IMR-90 (cell line): Measurements from ENCODE around the gene SLC15A1. TPM values are rescaled to one million over a fixed set of nuclear protein-coding genes. Genes with fewer than 3 reads are reported as not detected.

Experiments
- ATAC-seq: fragments of 200-7000 bp; cut with Tn5 transposase; 2 replicates; pipeline ENCODE4 v1.9.1; 2020; ENCODE audit warnings: low read depth, mild to moderate bottlenecking, moderate library complexity
- BruUV-seq: library from RNA; stranded (reverse); fragments of 400-500 nt; replicated peaks from 2 replicates; lab custom pipeline; 2021; lab: Mats Ljungman, UMichigan
- CTCF ChIA-PET: fragments of 300-600 bp; formaldehyde crosslinking; extraction: SDS; loops from one replicate; lab custom pipeline; 2021; ENCODE audit warnings: antibody characterized with exemption; lab: Yijun Ruan, JAX
- POLR2A ChIA-PET: fragments of 300-600 bp; sonication (Branson Sonifier 250); formaldehyde crosslinking; loops from one replicate; lab custom pipeline; 2022; ENCODE audit warnings: antibody characterized with exemption; ENCODE audit not compliant: unreplicated experiment; lab: Charles Lee
- DNase-seq: peaks from one replicate; pipeline ENCODE4 v3.0.0; 2013
- H2AFZ ChIP-seq: replicated peaks from 2 replicates; pipeline ENCODE3; 2013; ENCODE audit warnings: low read length, mild to moderate bottlenecking; ENCODE audit not compliant: poor library complexity
- H2AK5ac ChIP-seq: 2 replicates; pipeline ENCODE4 v1.6.1; 2013; ENCODE audit warnings: low read depth, low read length, inconsistent platforms
- H2AK9ac ChIP-seq: replicated peaks from 2 replicates; pipeline ENCODE3; 2013; ENCODE audit warnings: mild to moderate bottlenecking, low read depth, low read length, moderate library complexity; ENCODE audit not compliant: poor library complexity
- H2BK120ac ChIP-seq: 2 replicates; pipeline ENCODE4 v1.6.1; 2013; ENCODE audit warnings: low read depth, low read length, inconsistent platforms
- H2BK15ac ChIP-seq: 3 replicates; pipeline ENCODE4 v1.6.1; 2013; ENCODE audit warnings: low read depth, low read length, inconsistent platforms
- H2BK20ac ChIP-seq: 2 replicates; pipeline ENCODE4 v1.6.1; 2013; ENCODE audit warnings: low read depth, mild to moderate bottlenecking, inconsistent platforms, low read length, moderate library complexity
- H2BK5ac ChIP-seq: 2 replicates; pipeline ENCODE4 v1.6.1; 2013; ENCODE audit warnings: mild to moderate bottlenecking, low read depth, low read length, inconsistent platforms; ENCODE audit not compliant: poor library complexity, severe bottlenecking
- H3K14ac ChIP-seq: replicated peaks from 2 replicates; pipeline ENCODE4 v1.6.1; 2013; ENCODE audit warnings: low read depth, low read length, inconsistent platforms
- H3K18ac ChIP-seq: 2 replicates; pipeline ENCODE4 v1.6.1; 2013; ENCODE audit warnings: low read depth, low read length, control low read depth
- H3K23ac ChIP-seq: 2 replicates; pipeline ENCODE4 v1.6.1; 2013; ENCODE audit warnings: low read depth, low read length, inconsistent platforms
- H3K27ac ChIP-seq: 2 replicates; pipeline ENCODE4 v1.5.1; 2013; ENCODE audit warnings: mild to moderate bottlenecking, control low read depth, low read length; ENCODE audit not compliant: insufficient read depth
- H3K27me3 ChIP-seq: 2 replicates; pipeline ENCODE4 v1.6.1; 2013; ENCODE audit warnings: low read length; ENCODE audit not compliant: control insufficient read depth, insufficient read depth
- H3K36me3 ChIP-seq: 2 replicates; pipeline ENCODE4 v1.6.1; 2013; ENCODE audit warnings: low read length, mixed read lengths; ENCODE audit not compliant: control insufficient read depth, insufficient read depth
- H3K4ac ChIP-seq: 2 replicates; pipeline ENCODE4 v1.6.1; 2013; ENCODE audit warnings: low read depth, low read length, inconsistent platforms
- H3K4me1 ChIP-seq: 2 replicates; pipeline ENCODE4 v1.6.1; 2013; ENCODE audit warnings: low read length, mixed read lengths; ENCODE audit not compliant: control insufficient read depth, insufficient read depth
- H3K4me2 ChIP-seq: 2 replicates; pipeline ENCODE4 v1.6.1; 2013; ENCODE audit warnings: low read depth, mild to moderate bottlenecking, control low read depth, low read length, moderate library complexity
- H3K4me3 ChIP-seq: 2 replicates; pipeline ENCODE4 v1.5.1; 2013; ENCODE audit warnings: low read depth, mild to moderate bottlenecking, control low read depth, low read length, moderate library complexity; ENCODE audit not compliant: insufficient read depth
- H3K56ac ChIP-seq: 2 replicates; pipeline ENCODE4 v1.6.1; 2013; ENCODE audit warnings: low read length, inconsistent platforms; ENCODE audit not compliant: insufficient read depth; ENCODE audit errors: extremely low read depth
- H3K79me1 ChIP-seq, 2 experiments: 2 replicates each; pipeline ENCODE4 v1.6.1; 2013; ENCODE audit warnings: low read length in 2 of 2, inconsistent platforms in 1 of 2, low read depth in 1 of 2
- H3K9ac ChIP-seq: 2 replicates; pipeline ENCODE4 v1.6.1; 2013; ENCODE audit warnings: low read depth, low read length, control low read depth
- H3K9me1 ChIP-seq: 2 replicates; pipeline ENCODE4 v1.6.1; 2013; ENCODE audit warnings: low read length, inconsistent platforms; ENCODE audit not compliant: insufficient read depth
- H3K9me3 ChIP-seq: 2 replicates; pipeline ENCODE4 v1.6.1; 2013; ENCODE audit warnings: low read length; ENCODE audit not compliant: control insufficient read depth, insufficient read depth
- H4K20me1 ChIP-seq: 2 replicates; pipeline ENCODE4 v1.6.1; 2013; ENCODE audit warnings: low read length, inconsistent platforms; ENCODE audit not compliant: insufficient read depth
- H4K5ac ChIP-seq: 2 replicates; pipeline ENCODE4 v1.6.1; 2013; ENCODE audit warnings: mild to moderate bottlenecking, low read depth, low read length, control low read depth
- H4K8ac ChIP-seq, 2 experiments: 2 replicates each; pipeline ENCODE4 v1.6.1; 2013; ENCODE audit warnings: low read depth in 2 of 2, low read length in 2 of 2, control low read depth in 1 of 2, inconsistent platforms in 1 of 2
- H4K91ac ChIP-seq: 2 replicates; pipeline ENCODE4 v1.6.1; 2013; ENCODE audit warnings: low read depth, low read length, inconsistent platforms; ENCODE audit not compliant: insufficient read depth
- BHLHE40 ChIP-seq: fragments of 150-350 bp; IDR thresholded peaks from 2 replicates; pipeline ENCODE4 v1.6.1; 2016; ENCODE audit warnings: mild to moderate bottlenecking, low read depth, low read length
- CEBPB ChIP-seq: IDR thresholded peaks from 2 replicates; pipeline ENCODE4 v1.6.1; 2012; ENCODE audit warnings: low read depth, low read length, improper control_type of control experiment
- CHD1 ChIP-seq: IDR thresholded peaks from 2 replicates; pipeline ENCODE4 v1.6.1; 2012; ENCODE audit warnings: low read depth, low read length, improper control_type of control experiment
- FOS ChIP-seq: fragments of 150-350 bp; IDR thresholded peaks from 2 replicates; pipeline ENCODE4 v1.6.1; 2016; ENCODE audit warnings: low read depth, low read length
- MAFK ChIP-seq: IDR thresholded peaks from 2 replicates; pipeline ENCODE4 v1.6.1; 2012; ENCODE audit warnings: low read depth, low read length, improper control_type of control experiment
- MAZ ChIP-seq: IDR thresholded peaks from 2 replicates; pipeline ENCODE4 v1.6.1; 2012; ENCODE audit warnings: low read depth, mild to moderate bottlenecking, low read length, improper control_type of control experiment, moderate library complexity, borderline replicate concordance
- MXI1 ChIP-seq: IDR thresholded peaks from 2 replicates; pipeline ENCODE4 v1.6.1; 2012; ENCODE audit warnings: low read depth, mild to moderate bottlenecking, low read length, moderate library complexity, borderline replicate concordance
- POLR2A ChIP-seq: IDR thresholded peaks from 2 replicates; pipeline ENCODE4 v1.6.1; 2012; ENCODE audit warnings: mild to moderate bottlenecking, low read depth, low read length
- RAD21 ChIP-seq: IDR thresholded peaks from 2 replicates; pipeline ENCODE4 v1.6.1; 2012; ENCODE audit warnings: low read length, improper control_type of control experiment
- RCOR1 ChIP-seq: IDR thresholded peaks from 2 replicates; pipeline ENCODE4 v1.6.1; 2012; ENCODE audit warnings: mild to moderate bottlenecking, low read length, improper control_type of control experiment; ENCODE audit not compliant: insufficient replicate concordance
- RFX5 ChIP-seq: IDR thresholded peaks from 2 replicates; pipeline ENCODE4 v1.8.0; 2012; ENCODE audit warnings: low read depth, mild to moderate bottlenecking, low read length, moderate library complexity
- SMC3 ChIP-seq: fragments of 150-350 bp; IDR thresholded peaks from 2 replicates; pipeline ENCODE4 v1.6.1; 2016; ENCODE audit warnings: low read depth, mild to moderate bottlenecking, antibody characterized with exemption, low read length, moderate library complexity
- WGBS, 2 experiments: methylation state at CpG; one replicate each; pipeline versions ENCODE4 v1.1.5 to v1.1.7; 2013; ENCODE audit warnings: missing lambda C conversion rate in 2 of 2; ENCODE audit not compliant: insufficient read length in 1 of 2; ENCODE audit errors: extremely low coverage in 2 of 2; 5-methylcytosine and 5-hydroxymethylcytosine counted together
- dilution Hi-C: fragments of 300-500 bp; cut with HindIII; formaldehyde crosslinking; loops from one replicate; pipeline ENCODE4 v1.14.3; 2018; ENCODE audit warnings: low sequenced_read_pairs; ENCODE audit not compliant: unreplicated experiment
- in situ Hi-C: fragments of 300-500 bp; cut with MboI; formaldehyde crosslinking; loops from 3 replicates; pipeline ENCODE4 v1.14.3; 2019; ENCODE audit warnings: low sequenced_read_pairs, inconsistent platforms, mixed read lengths
- intact Hi-C: fragments of 100-400 bp; cut with micrococcal nuclease; formaldehyde crosslinking; loops from 2 replicates; pipeline ENCODE4 v1.10.0; 2022
- polyA plus RNA-seq, 3 experiments: library from polyadenylated mRNA; depleted of rRNA; stranded (reverse); fragments of >200 nt; gene quantifications; 2 replicates each; pipeline ENCODE4 v1.2.3, GENCODE V29; 2012; ENCODE audit warnings: low replicate concordance in 1 of 3
- total RNA-seq: library from RNA; depleted of rRNA; stranded (reverse); fragments of >200 nt; gene quantifications from 2 replicates; pipeline ENCODE4 v1.2.3, GENCODE V29; 2012
- TF ChIP-seq, protein P1 (sequence below): conservative IDR thresholded peaks from 2 replicates; pipeline ENCODE4 v1.5.1; 2012; ENCODE audit warnings: mild to moderate bottlenecking, low read depth, low read length, improper control_type of control experiment
- TF ChIP-seq, protein P2 (sequence below): fragments of 150-350 bp; IDR thresholded peaks from 2 replicates; pipeline ENCODE4 v1.6.1; 2017; ENCODE audit warnings: mild to moderate bottlenecking, antibody characterized with exemption, low read length, low read depth
- TF ChIP-seq, protein P3 (sequence below): fragments of 150-350 bp; IDR thresholded peaks from 2 replicates; pipeline ENCODE4 v1.6.1; 2016; ENCODE audit warnings: low read depth, mild to moderate bottlenecking, low read length, moderate library complexity, borderline replicate concordance

The SLC15A1 gene
- total and polyA plus RNA-seq, 2 of the 4 experiments (the other 2 are of a cell fraction) = not detected

DNA sequence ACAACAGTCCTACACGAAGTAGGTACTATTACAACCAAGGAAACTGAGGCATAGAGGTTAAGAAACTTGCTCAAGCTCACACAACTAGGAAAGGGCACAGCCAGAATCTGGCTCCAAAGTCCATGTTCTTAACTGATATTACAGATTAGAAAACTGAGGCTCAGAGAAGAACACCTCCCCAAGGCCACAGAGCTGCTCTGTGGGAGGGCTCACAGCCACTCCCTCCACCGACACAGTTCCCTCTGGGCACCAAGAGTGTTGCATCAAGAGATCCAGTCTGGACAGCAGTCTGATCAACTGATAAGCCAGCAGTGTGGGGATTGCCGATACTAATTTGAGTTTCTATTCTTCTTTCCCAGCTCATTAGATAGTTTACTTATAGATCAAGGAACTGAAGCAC is 29.5 kb downstream of the SLC15A1 start:
- no CpG with 5 or more reads among the region's 3 CpGs for WGBS, 2 experiments
- H3K4me3 ChIP-seq = no peak overlapping the region
- no peak overlapping the region for H2BK5ac ChIP-seq
- no peaks in the 10 kb centered on the region for H3K9me3 ChIP-seq
- ATAC-seq = no peak
- H4K20me1 ChIP-seq = no peaks in the 10 kb centered on the region
- DNase-seq = no peak
- intact Hi-C loops = no loop called here
- no peaks in the 10 kb centered on the region for H3K79me1 ChIP-seq
- no peak overlapping the region for H3K14ac ChIP-seq
- no peak overlapping the region for H2BK120ac ChIP-seq
- no peak overlapping the region for H3K18ac ChIP-seq
- TF ChIP-seq POLR2A (no peak), BHLHE40 (no peak), SMC3 (no peak), CHD1 (no peak), MXI1 (no peak), FOS (no peak), RFX5 (no peak), MAZ (no peak), CEBPB (no peak), RAD21 (no peak), RCOR1 (no peak), MAFK (no peak)
- TF ChIP-seq, protein P1, sequence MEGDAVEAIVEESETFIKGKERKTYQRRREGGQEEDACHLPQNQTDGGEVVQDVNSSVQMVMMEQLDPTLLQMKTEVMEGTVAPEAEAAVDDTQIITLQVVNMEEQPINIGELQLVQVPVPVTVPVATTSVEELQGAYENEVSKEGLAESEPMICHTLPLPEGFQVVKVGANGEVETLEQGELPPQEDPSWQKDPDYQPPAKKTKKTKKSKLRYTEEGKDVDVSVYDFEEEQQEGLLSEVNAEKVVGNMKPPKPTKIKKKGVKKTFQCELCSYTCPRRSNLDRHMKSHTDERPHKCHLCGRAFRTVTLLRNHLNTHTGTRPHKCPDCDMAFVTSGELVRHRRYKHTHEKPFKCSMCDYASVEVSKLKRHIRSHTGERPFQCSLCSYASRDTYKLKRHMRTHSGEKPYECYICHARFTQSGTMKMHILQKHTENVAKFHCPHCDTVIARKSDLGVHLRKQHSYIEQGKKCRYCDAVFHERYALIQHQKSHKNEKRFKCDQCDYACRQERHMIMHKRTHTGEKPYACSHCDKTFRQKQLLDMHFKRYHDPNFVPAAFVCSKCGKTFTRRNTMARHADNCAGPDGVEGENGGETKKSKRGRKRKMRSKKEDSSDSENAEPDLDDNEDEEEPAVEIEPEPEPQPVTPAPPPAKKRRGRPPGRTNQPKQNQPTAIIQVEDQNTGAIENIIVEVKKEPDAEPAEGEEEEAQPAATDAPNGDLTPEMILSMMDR = no peak
- TF ChIP-seq, protein P2, sequence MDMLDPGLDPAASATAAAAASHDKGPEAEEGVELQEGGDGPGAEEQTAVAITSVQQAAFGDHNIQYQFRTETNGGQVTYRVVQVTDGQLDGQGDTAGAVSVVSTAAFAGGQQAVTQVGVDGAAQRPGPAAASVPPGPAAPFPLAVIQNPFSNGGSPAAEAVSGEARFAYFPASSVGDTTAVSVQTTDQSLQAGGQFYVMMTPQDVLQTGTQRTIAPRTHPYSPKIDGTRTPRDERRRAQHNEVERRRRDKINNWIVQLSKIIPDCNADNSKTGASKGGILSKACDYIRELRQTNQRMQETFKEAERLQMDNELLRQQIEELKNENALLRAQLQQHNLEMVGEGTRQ = no peak
- TF ChIP-seq, protein P3, sequence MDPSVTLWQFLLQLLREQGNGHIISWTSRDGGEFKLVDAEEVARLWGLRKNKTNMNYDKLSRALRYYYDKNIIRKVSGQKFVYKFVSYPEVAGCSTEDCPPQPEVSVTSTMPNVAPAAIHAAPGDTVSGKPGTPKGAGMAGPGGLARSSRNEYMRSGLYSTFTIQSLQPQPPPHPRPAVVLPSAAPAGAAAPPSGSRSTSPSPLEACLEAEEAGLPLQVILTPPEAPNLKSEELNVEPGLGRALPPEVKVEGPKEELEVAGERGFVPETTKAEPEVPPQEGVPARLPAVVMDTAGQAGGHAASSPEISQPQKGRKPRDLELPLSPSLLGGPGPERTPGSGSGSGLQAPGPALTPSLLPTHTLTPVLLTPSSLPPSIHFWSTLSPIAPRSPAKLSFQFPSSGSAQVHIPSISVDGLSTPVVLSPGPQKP = no peak
- no peak overlapping the region for H3K9ac ChIP-seq
- no peak overlapping the region for H3K4me2 ChIP-seq
- POLR2A ChIA-PET = no interaction called here
- CTCF ChIA-PET = no interaction called here
- dilution Hi-C loops = no loop called here
- H3K4ac ChIP-seq = no peak overlapping the region
- no peak overlapping the region for H4K8ac ChIP-seq
- H3K4me1 ChIP-seq = no peaks in the 10 kb centered on the region
- no peaks in the 10 kb centered on the region for H3K36me3 ChIP-seq
- H4K91ac ChIP-seq = no peak overlapping the region
- no peak overlapping the region for H2BK20ac ChIP-seq
- no TSS peak for BruUV-seq
- H2AK9ac ChIP-seq = no peak overlapping the region
- no peaks in the 10 kb centered on the region for H3K9me1 ChIP-seq
- H2AK5ac ChIP-seq = no peak overlapping the region
- no peak overlapping the region for H2BK15ac ChIP-seq
- no peak overlapping the region for H3K56ac ChIP-seq
- in situ Hi-C loops = no loop called here
- no peak overlapping the region for H4K5ac ChIP-seq
- peaks cover 34% of the 10 kb centered on the region for H3K27me3 ChIP-seq
- H3K23ac ChIP-seq = no peak overlapping the region
- H2AFZ ChIP-seq = no peak overlapping the region
- H3K27ac ChIP-seq = no peak overlapping the region
